ENCODE data around the gene PAX6. TPM values are rescaled to one million over a fixed set of nuclear protein-coding genes. Genes with fewer than 3 reads are reported as not detected.

The PAX6 gene
- total RNA-seq, 1 experiment from 2014 or later: 29.0 TPM

- no peaks in the 10 kb centered on the region for H3K9me2 ChIP-seq (ENCODE audit: insufficient read depth)
- ChIA-PET POLR2A (ENCODE audit: unreplicated experiment) (no interaction called here), CTCF (no interaction called here)
- no peaks in the 10 kb centered on the region for H3K27me3 ChIP-seq (ENCODE audit: insufficient read depth, low read depth)
- no TSS peak for BruUV-seq (replicated peaks)
- H3K27ac ChIP-seq: no peak overlapping the region
- H3K4me3 ChIP-seq: no peak overlapping the region
- no peaks in the 10 kb centered on the region for H3K36me3 ChIP-seq (ENCODE audit: low read depth)
- intact Hi-C loops (cut with micrococcal nuclease; ENCODE audit: unreplicated experiment): no loop called here
- H3K4me2 ChIP-seq: no peak overlapping the region
- TF ChIP-seq EZH2 (IDR thresholded peaks at IDR 0.05; ENCODE audit: low read depth): no peak
- TF ChIP-seq CTCF (conservative IDR thresholded peaks at IDR 0.05): no peak
- no peaks in the 10 kb centered on the region for H3K79me2 ChIP-seq (ENCODE audit: low read depth)
- no peaks in the 10 kb centered on the region for H3K9me3 ChIP-seq (ENCODE audit: insufficient read depth, low read depth)
- no peaks in the 10 kb centered on the region for H4K20me1 ChIP-seq (ENCODE audit: insufficient read depth)
- peaks cover 6% of the 10 kb centered on the region; the same call in 1 of the 2 replicates for H3F3A ChIP-seq (ENCODE audit: insufficient read depth, low read depth)
- peaks cover 13% of the 10 kb centered on the region for H3K4me1 ChIP-seq (replicated peaks; ENCODE audit: insufficient read depth)
- no peak for DNase-seq
- no peak overlapping the region for H2AFZ ChIP-seq
Measured at GRCh38 chr11:31817054-31817620, 6.0 kb upstream of the PAX6 start.

- Histone ChIP-seq H3K9me3 (ENCODE audit: insufficient read depth, low read depth) (no peaks in the 10 kb centered on the region), H3F3A (ENCODE audit: insufficient read depth, low read depth) (peaks cover 9% of the 10 kb centered on the region; the same call in 1 of the 2 replicates), H3K4me2 (no peak overlapping the region), H3K36me3 (ENCODE audit: low read depth) (no peaks in the 10 kb centered on the region), H3K27me3 (ENCODE audit: insufficient read depth, low read depth) (no peaks in the 10 kb centered on the region), H3K4me3 (no peak overlapping the region), H3K9me2 (ENCODE audit: insufficient read depth) (no peaks in the 10 kb centered on the region), H3K79me2 (ENCODE audit: low read depth) (no peaks in the 10 kb centered on the region), H4K20me1 (ENCODE audit: insufficient read depth) (no peaks in the 10 kb centered on the region), H3K27ac (no peak overlapping the region), H2AFZ (no peak overlapping the region), H3K4me1 (replicated peaks; ENCODE audit: insufficient read depth) (peaks cover 16% of the 10 kb centered on the region)
- no peak for DNase-seq
- ChIA-PET POLR2A (ENCODE audit: unreplicated experiment) (no interaction called here), CTCF (no interaction called here)
- intact Hi-C loops (cut with micrococcal nuclease; ENCODE audit: unreplicated experiment): no loop called here
- TF ChIP-seq EZH2 (IDR thresholded peaks at IDR 0.05; ENCODE audit: low read depth): no peak
- TF ChIP-seq CTCF (conservative IDR thresholded peaks at IDR 0.05): no peak
- BruUV-seq (replicated peaks): no TSS peak
Measured at GRCh38 chr11:31816468-31817053, 5.4 kb upstream of the PAX6 start.

GRCh38 chr11:31815711-31816467, 4.8 kb upstream of the PAX6 start:
- Histone ChIP-seq H3K27me3 (ENCODE audit: insufficient read depth, low read depth) (no peaks in the 10 kb centered on the region), H2AFZ (no peak overlapping the region), H4K20me1 (ENCODE audit: insufficient read depth) (no peaks in the 10 kb centered on the region), H3K9me3 (ENCODE audit: insufficient read depth, low read depth) (no peaks in the 10 kb centered on the region), H3K27ac (no peak overlapping the region), H3K36me3 (ENCODE audit: low read depth) (no peaks in the 10 kb centered on the region), H3K9me2 (ENCODE audit: insufficient read depth) (no peaks in the 10 kb centered on the region), H3K4me1 (replicated peaks; ENCODE audit: insufficient read depth) (peaks cover 16% of the 10 kb centered on the region), H3K4me3 (no peak overlapping the region), H3F3A (ENCODE audit: insufficient read depth, low read depth) (peaks cover 9% of the 10 kb centered on the region; the same call in 1 of the 2 replicates), H3K4me2 (no peak overlapping the region), H3K79me2 (ENCODE audit: low read depth) (no peaks in the 10 kb centered on the region)
- ChIA-PET CTCF (no interaction called here), POLR2A (ENCODE audit: unreplicated experiment) (no interaction called here)
- intact Hi-C loops (cut with micrococcal nuclease; ENCODE audit: unreplicated experiment): no loop called here
- no peak for TF ChIP-seq CTCF (conservative IDR thresholded peaks at IDR 0.05)
- no peak for DNase-seq
- no TSS peak for BruUV-seq (replicated peaks)

Data from PC-9 (cell line).